Activated CD8-positive, alpha-beta memory T cell treated with anti-CD3 and anti-CD28 coated beads for 4 hours (primary cell): ENCODE measurements around the gene PPP1R17.

ENCODE experiments used
- DNase-seq, 2 donors: peaks; one replicate each; pipeline ENCODE4 v3.0.0-alpha.2; 2020; ENCODE audit warnings: low read depth in 2 of 2

PPP1R17 gene

GRCh38 chr7:31699050-31699449, 12.0 kb downstream of the PPP1R17 start:
- no peak for DNase-seq

GRCh38 chr7:31702354-31702753, 15.3 kb downstream of the PPP1R17 start:
- no peak for DNase-seq

- DNase-seq, result no peak
Measured at GRCh38 chr7:31705377-31705776, 18.4 kb downstream of the PPP1R17 start.

DNA sequence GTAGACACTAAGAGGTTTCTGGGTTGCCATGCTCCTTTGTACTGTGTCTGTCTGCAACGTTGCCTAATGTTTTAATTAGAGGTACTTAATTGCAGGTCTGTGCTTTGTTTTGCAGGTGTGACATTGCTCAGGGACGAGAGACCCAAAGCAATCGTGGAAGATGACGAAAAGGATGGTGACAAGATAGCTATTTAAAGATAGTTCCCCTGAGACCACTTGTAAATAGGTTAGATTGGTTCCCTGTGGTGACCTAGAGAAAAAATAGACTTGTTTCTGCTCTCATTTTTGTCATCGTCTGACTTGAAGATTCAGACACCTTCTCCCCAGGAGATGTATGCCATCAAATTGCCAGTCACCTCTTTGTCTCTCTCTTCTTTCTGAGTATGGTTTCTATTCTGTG, 20.1 kb downstream of the PPP1R17 start:
- DNase-seq, result no peak

DNA sequence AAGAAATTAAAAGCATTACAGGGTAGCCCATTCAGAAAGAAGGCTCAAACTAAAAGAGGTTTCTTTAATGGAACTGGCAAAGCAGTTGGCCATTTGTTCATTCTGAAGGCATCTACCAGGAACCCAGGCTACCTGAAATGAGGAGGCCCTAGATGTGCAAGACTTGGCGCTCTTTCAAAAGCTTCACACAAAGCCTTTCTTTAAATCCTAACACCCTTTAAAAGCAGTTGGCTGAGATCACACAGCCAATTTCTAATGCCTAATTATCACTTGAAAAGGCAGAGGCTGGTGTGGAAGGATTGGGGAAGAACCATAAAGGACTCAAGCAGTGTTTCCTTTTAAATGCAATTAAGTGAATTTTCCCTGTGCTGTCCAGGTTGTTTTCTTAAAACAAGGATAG, 23.2 kb downstream of the PPP1R17 start:
- DNase-seq, result no peak

- no peak for DNase-seq
Measured at GRCh38 chr7:31716355-31716754, 29.3 kb downstream of the PPP1R17 start.

- no peak for DNase-seq
Measured at GRCh38 chr7:31720366-31720765, 33.4 kb downstream of the PPP1R17 start.

GRCh38 chr7:31724696-31725095, 37.7 kb downstream of the PPP1R17 start:
- DNase-seq, result no peak

DNA sequence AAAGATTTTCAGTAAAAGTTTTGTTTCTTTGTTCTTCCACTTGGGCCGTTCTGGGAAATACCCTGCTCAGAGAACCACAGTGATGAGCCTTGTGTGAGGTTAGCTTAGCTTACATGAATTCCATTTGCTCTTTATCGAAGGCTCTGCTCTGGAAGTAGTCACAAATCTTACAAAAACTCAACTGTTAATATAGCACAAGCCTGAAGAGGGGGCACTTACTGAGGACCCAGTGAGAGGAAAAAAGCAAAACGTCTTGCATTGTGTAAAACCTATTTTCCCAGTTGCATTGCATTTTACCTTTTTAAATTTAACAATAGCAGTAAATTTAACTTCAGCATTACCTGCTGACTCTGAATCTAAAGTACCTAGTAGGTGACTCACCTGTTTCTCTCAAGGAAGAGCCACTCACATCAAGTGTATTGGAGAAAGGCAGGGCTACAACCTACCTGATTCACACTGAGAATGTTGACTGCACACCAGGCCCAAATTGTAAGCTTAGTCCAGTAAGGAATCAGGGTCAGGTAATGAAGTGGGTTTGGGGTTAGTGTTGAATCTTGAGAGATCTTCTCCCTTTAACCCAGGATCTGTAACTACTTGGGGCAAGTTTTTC, 42.3 kb downstream of the PPP1R17 start:
- no peak for DNase-seq

DNA sequence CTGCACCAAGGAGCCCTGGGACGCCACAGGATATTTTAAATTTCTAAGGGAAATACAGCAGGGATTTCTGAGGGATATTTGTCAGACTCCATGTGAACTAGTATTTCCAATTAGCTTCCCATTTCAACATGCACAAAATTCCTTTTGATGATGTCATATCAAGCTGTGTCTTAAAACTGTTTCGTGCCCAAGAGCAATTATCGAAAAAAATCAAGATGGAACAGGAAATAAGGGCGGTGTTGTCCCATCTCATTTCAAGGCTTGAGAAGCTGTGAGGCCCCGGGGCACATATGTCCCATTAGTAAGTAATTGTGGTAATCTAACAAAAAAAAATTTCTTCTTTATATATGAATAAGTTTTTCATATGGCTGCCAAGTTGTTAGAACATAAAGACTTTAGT, 47.4 kb downstream of the PPP1R17 start:
- no peak for DNase-seq

- no peak for DNase-seq
Measured at GRCh38 chr7:31735991-31736982, 49.3 kb downstream of the PPP1R17 start.

GRCh38 chr7:31741852-31742251, 54.8 kb downstream of the PPP1R17 start:
- no peak for DNase-seq

- no peak for DNase-seq
Measured at GRCh38 chr7:31744294-31744874, 57.4 kb downstream of the PPP1R17 start.

- no peak for DNase-seq
Measured at GRCh38 chr7:31747553-31747952, 60.5 kb downstream of the PPP1R17 start.

DNA sequence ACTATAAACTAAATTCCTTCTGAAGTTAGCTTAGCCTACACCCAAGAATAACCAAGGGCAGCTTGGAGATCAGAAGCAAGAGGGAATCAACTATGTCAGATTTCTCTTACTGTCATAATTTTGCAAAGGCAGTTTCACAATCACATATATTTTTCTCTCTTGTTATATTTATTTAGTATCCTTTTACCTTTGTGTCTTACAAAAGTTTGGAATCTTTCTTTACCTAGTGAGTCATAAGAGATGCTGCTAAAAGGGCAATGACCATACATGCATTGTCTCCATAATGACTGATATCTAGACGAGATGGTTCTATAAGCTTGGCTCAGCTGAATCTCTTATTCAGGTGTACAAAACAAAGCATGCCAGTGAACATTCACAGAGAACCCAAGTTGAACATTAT, 61.1 kb downstream of the PPP1R17 start:
- no peak for DNase-seq

GRCh38 chr7:31751726-31752125, 64.7 kb downstream of the PPP1R17 start:
- DNase-seq, result no peak
